DND-41 (cell line): ENCODE data around the gene RAB11FIP3.

Experiments used
- EZH2 ChIP-seq: IDR thresholded peaks from 3 replicates; pipeline ENCODE4 v1.6.1; 2012; ENCODE audit warnings: borderline replicate concordance, low read depth, mild to moderate bottlenecking, moderate library complexity, low read length, inconsistent platforms; ENCODE audit not compliant: severe bottlenecking
- TF ChIP-seq, protein P1 (sequence below): IDR thresholded peaks from 2 replicates; pipeline ENCODE4 v1.5.1; 2012; ENCODE audit warnings: borderline replicate concordance, low read length, moderate library complexity, mild to moderate bottlenecking; ENCODE audit not compliant: poor library complexity, severe bottlenecking; ENCODE audit errors: extremely low read depth

GRCh38 chr16:401468-402348 lies 23.7 kb upstream of the RAB11FIP3 start, which contains the start of gene DECR2:
- TF ChIP-seq, protein P1, sequence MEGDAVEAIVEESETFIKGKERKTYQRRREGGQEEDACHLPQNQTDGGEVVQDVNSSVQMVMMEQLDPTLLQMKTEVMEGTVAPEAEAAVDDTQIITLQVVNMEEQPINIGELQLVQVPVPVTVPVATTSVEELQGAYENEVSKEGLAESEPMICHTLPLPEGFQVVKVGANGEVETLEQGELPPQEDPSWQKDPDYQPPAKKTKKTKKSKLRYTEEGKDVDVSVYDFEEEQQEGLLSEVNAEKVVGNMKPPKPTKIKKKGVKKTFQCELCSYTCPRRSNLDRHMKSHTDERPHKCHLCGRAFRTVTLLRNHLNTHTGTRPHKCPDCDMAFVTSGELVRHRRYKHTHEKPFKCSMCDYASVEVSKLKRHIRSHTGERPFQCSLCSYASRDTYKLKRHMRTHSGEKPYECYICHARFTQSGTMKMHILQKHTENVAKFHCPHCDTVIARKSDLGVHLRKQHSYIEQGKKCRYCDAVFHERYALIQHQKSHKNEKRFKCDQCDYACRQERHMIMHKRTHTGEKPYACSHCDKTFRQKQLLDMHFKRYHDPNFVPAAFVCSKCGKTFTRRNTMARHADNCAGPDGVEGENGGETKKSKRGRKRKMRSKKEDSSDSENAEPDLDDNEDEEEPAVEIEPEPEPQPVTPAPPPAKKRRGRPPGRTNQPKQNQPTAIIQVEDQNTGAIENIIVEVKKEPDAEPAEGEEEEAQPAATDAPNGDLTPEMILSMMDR, result peak; percentile 61
- no peak for TF ChIP-seq EZH2
